ENCODE measurements around the gene POLR1B. TPM values are rescaled to one million over a fixed set of nuclear protein-coding genes. Genes with fewer than 3 reads are reported as not detected.
A peak's percentile ranks its signal among the peaks of the same experiment; 100 is the strongest.

The POLR1B gene
- total and polyA plus RNA-seq, 2 of the 13 experiments (the other 11 are each of a cell fraction or from before 2014, with no cell fraction given) = 18.3 to 46.0 TPM

GRCh38 chr2:112584134-112584890 is 42.0 kb downstream of the POLR1B start, which contains the start of gene CHCHD5 (continued):
- TF ChIP-seq UBTF (CRISPR knock-in tag; IDR thresholded peaks at IDR 0.05) (peak; percentile 79), SAP130 (CRISPR knock-in tag; IDR thresholded peaks at IDR 0.05; ENCODE audit: low read depth) (peak; percentile 98), PTBP1 (IDR thresholded peaks at IDR 0.05; ENCODE audit: low read depth, low read length, poor library complexity, severe bottlenecking) (no peak), MATR3 (CRISPR knock-in tag; IDR thresholded peaks at IDR 0.05) (no peak), ATM (IDR thresholded peaks at IDR 0.05; ENCODE audit: borderline replicate concordance) (no peak), HOXA3 (CRISPR knock-in tag; IDR thresholded peaks at IDR 0.05) (peak; percentile 99), SP2 (CRISPR knock-in tag; IDR thresholded peaks at IDR 0.05) (peak; percentile 82), ZNF430 (CRISPR knock-in tag; IDR thresholded peaks at IDR 0.05) (no peak; the same call in 1 of the 2 replicates), ZFP41 (CRISPR knock-in tag; IDR thresholded peaks at IDR 0.05; ENCODE audit: borderline replicate concordance) (peak; percentile 18; the same call in 1 of the 2 replicates), PHF20 (CRISPR knock-in tag; IDR thresholded peaks at IDR 0.05) (peak; percentile 97), CEBPZ (IDR thresholded peaks at IDR 0.05; ENCODE audit: low read length) (no peak), RFX3 (CRISPR knock-in tag; IDR thresholded peaks at IDR 0.05) (peak; percentile 67), ZNF639 (CRISPR knock-in tag; conservative IDR thresholded peaks at IDR 0.05) (peak; percentile 99), FOXJ3 (CRISPR knock-in tag; IDR thresholded peaks at IDR 0.05; ENCODE audit: borderline replicate concordance) (peak; percentile 52; the same call in 1 of the 2 replicates), SNAPC2 (CRISPR knock-in tag; IDR thresholded peaks at IDR 0.05) (peak; percentile 88; the same call in 1 of the 2 replicates), SMAD9 (CRISPR knock-in tag; IDR thresholded peaks at IDR 0.05) (no peak), PHF5A (CRISPR knock-in tag; IDR thresholded peaks at IDR 0.05; ENCODE audit: low read depth, unreplicated experiment) (no peak), ZNF740 (CRISPR knock-in tag; IDR thresholded peaks at IDR 0.05) (no peak), ZC3H4 (CRISPR knock-in tag; IDR thresholded peaks at IDR 0.05; ENCODE audit: borderline replicate concordance) (peak; percentile 21), ZNF382 (CRISPR knock-in tag; IDR thresholded peaks at IDR 0.05; ENCODE audit: borderline replicate concordance) (no peak), GABPB1 (CRISPR knock-in tag; IDR thresholded peaks at IDR 0.05) (peak; percentile 99), AKAP8 (CRISPR knock-in tag; IDR thresholded peaks at IDR 0.05) (0 out of 2 replicates have a peak, but pooled peaks have one; percentile 32)

All from HepG2 (cell line).